SK-N-MC (cell line): ENCODE data around the gene CD28.

Experiments used
- EZH2 ChIP-seq: fragments of 200-600 bp; sonication (generic); IDR thresholded peaks from one replicate; pipeline ENCODE4 v1.6.1; 2017; ENCODE audit warnings: antibody characterized with exemption
- FOXP2 ChIP-seq: optimal IDR thresholded peaks from 2 replicates; pipeline ENCODE3; 2011; ENCODE audit warnings: mild to moderate bottlenecking, moderate library complexity; ENCODE audit not compliant: insufficient read depth; ENCODE audit errors: extremely low read length, control extremely low read depth
- POLR2AphosphoS5 ChIP-seq: IDR thresholded peaks from 2 replicates; pipeline ENCODE4 v1.6.1; 2012; ENCODE audit warnings: mild to moderate bottlenecking, low read depth, low read length, borderline replicate concordance

GRCh38 chr2:203721781-203722300 lies 15.4 kb downstream of the CD28 start:
- TF ChIP-seq EZH2, result no peak
- no peak for TF ChIP-seq POLR2AphosphoS5
- no peak for TF ChIP-seq FOXP2
